Ishikawa (cell line): ENCODE results near the gene IMMP2L.

Experiments used
- CEBPB ChIP-seq: IDR thresholded peaks from 2 replicates; pipeline ENCODE4 v1.6.1; 2012
- CREB1 ChIP-seq: IDR thresholded peaks from 2 replicates; pipeline ENCODE4 v1.6.1; 2012; ENCODE audit warnings: low read depth
- EP300 ChIP-seq: IDR thresholded peaks from 2 replicates; pipeline ENCODE4 v1.6.1; 2012; ENCODE audit warnings: borderline replicate concordance
- MAX ChIP-seq: IDR thresholded peaks from 2 replicates; pipeline ENCODE4 v1.6.1; 2012
- RAD21 ChIP-seq: IDR thresholded peaks from 2 replicates; pipeline ENCODE4 v1.6.1; 2012; ENCODE audit warnings: low read depth
- REST ChIP-seq: IDR thresholded peaks from 2 replicates; pipeline ENCODE4 v1.6.1; 2012; ENCODE audit warnings: low read depth, mild to moderate bottlenecking
- TAF1 ChIP-seq: IDR thresholded peaks from 2 replicates; pipeline ENCODE4 v1.6.1; 2012; ENCODE audit warnings: low read depth, mild to moderate bottlenecking
- YY1 ChIP-seq: IDR thresholded peaks from 2 replicates; pipeline ENCODE4 v1.6.1; 2012; ENCODE audit warnings: low read depth

- TF ChIP-seq CREB1 (no peak), YY1 (no peak), MAX (no peak), EP300 (no peak), RAD21 (no peak), CEBPB (no peak), TAF1 (no peak), REST (no peak)
Measured at GRCh38 chr7:111274857-111275256, 287.4 kb downstream of the IMMP2L start.
